B cell (primary cell): ENCODE data around the gene KLHL25.

Experiments used
- CTCF ChIP-seq: fragments of 200-600 bp; IDR thresholded peaks from one replicate; pipeline ENCODE4 v1.8.0; 2022; ENCODE audit warnings: antibody characterized with exemption, mild to moderate bottlenecking
- EZH2 ChIP-seq: IDR thresholded peaks from 2 replicates; pipeline ENCODE4 v1.6.1; 2012; ENCODE audit warnings: borderline replicate concordance, low read depth, mild to moderate bottlenecking, moderate library complexity, low read length; ENCODE audit not compliant: insufficient read depth, poor library complexity, severe bottlenecking

GRCh38 chr15:85832394-85832793 lies 37.7 kb upstream of the KLHL25 start:
- TF ChIP-seq CTCF (no peak), EZH2 (no peak)
